Measurements from ENCODE around the gene ABCD1.

GRCh38 chrX:153684467-153685155, 40.0 kb upstream of the ABCD1 start:
- TF ChIP-seq ZNF232 (CRISPR knock-in tag; IDR thresholded peaks at IDR 0.05) = no peak
- TF ChIP-seq JUN (CRISPR knock-in tag; IDR thresholded peaks at IDR 0.05) = no peak
- TF ChIP-seq CTCF (IDR thresholded peaks at IDR 0.05) = no peak
- TF ChIP-seq E2F5 (CRISPR knock-in tag; IDR thresholded peaks at IDR 0.05) = no peak
- no peak for TF ChIP-seq MYBL2 (CRISPR knock-in tag; IDR thresholded peaks at IDR 0.05)
- TF ChIP-seq NFYB (CRISPR knock-in tag; conservative IDR thresholded peaks at IDR 0.05; ENCODE audit: low read depth) = no peak
- TF ChIP-seq, protein P1, sequence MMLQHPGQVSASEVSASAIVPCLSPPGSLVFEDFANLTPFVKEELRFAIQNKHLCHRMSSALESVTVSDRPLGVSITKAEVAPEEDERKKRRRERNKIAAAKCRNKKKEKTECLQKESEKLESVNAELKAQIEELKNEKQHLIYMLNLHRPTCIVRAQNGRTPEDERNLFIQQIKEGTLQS (CRISPR knock-in tag; conservative IDR thresholded peaks at IDR 0.05) = no peak
- no peak for TF ChIP-seq FOXP1 (CRISPR knock-in tag; IDR thresholded peaks at IDR 0.05; ENCODE audit: borderline replicate concordance)
- no peak for TF ChIP-seq FOXK1 (CRISPR knock-in tag; IDR thresholded peaks at IDR 0.05)
- TF ChIP-seq CBFB (CRISPR knock-in tag; IDR thresholded peaks at IDR 0.05; ENCODE audit: low read depth) = no peak
